GM12865 (cell line): Measurements from ENCODE around the gene NUB1.

Experiments used
- DNase-seq: peaks from one replicate; pipeline ENCODE4 v3.0.0; 2010; ENCODE audit warnings: low read depth
- H3K4me3 ChIP-seq: 2 replicates; pipeline ENCODE4 v1.5.1; 2011; ENCODE audit warnings: mild to moderate bottlenecking, low read depth, low read length, control low read depth
- CTCF ChIP-seq: IDR thresholded peaks from 2 replicates; pipeline ENCODE4 v1.5.1; 2011; ENCODE audit warnings: low read length, control low read depth, low read depth, inconsistent platforms; ENCODE audit not compliant: insufficient read depth; ENCODE audit errors: missing control alignments

NUB1 gene

GRCh38 chr7:151374726-151375125 is 33.1 kb downstream of the NUB1 start:
- no peak for DNase-seq
- H3K4me3 ChIP-seq = no peak overlapping the region
- no peak for TF ChIP-seq CTCF

GRCh38 chr7:151375530-151376217 is 34.1 kb downstream of the NUB1 start:
- no peak for DNase-seq
- H3K4me3 ChIP-seq = no peak overlapping the region
- no peak for TF ChIP-seq CTCF

- no peak overlapping the region for H3K4me3 ChIP-seq
- no peak for DNase-seq
- no peak for TF ChIP-seq CTCF
These were observed 34.7 kb downstream of the NUB1 start for GRCh38 chr7:151376218-151376902.

GRCh38 chr7:151377406-151377805 is 35.8 kb downstream of the NUB1 start:
- no peak overlapping the region for H3K4me3 ChIP-seq
- DNase-seq = no peak
- no peak for TF ChIP-seq CTCF

GRCh38 chr7:151378011-151378410 is 36.4 kb downstream of the NUB1 start:
- no peak for DNase-seq
- H3K4me3 ChIP-seq = no peak overlapping the region
- no peak for TF ChIP-seq CTCF

GRCh38 chr7:151378496-151379192 is 37.0 kb downstream of the NUB1 start:
- no peak overlapping the region for H3K4me3 ChIP-seq
- TF ChIP-seq CTCF = no peak
- no peak for DNase-seq
